MCF 10A (cell line): ENCODE data around the gene LTBP2. TPM values are rescaled to one million over a fixed set of nuclear protein-coding genes. Genes with fewer than 3 reads are reported as not detected.
A peak's percentile ranks its signal among the peaks of the same experiment; 100 is the strongest.

ENCODE experiments used
- BruUV-seq: library from RNA; stranded (reverse); fragments of 400-500 nt; replicated peaks from 2 replicates; lab custom pipeline; 2021; lab: Mats Ljungman, UMichigan
- CTCF ChIA-PET: fragments of 300-600 bp; sonication (Branson Sonifier 250); formaldehyde crosslinking; extraction: SDS; loops from one replicate; lab custom pipeline; 2021; ENCODE audit warnings: antibody characterized with exemption, inconsistent platforms; lab: Yijun Ruan, JAX
- POLR2A ChIA-PET: fragments of 300-600, 350-650 bp; sonication (Branson Sonifier 250); formaldehyde crosslinking; extraction: SDS; loops from one replicate; lab custom pipeline; 2020; ENCODE audit warnings: antibody characterized with exemption, inconsistent platforms; lab: Yijun Ruan, JAX
- DNase-seq: peaks from one replicate; pipeline ENCODE4 v3.0.0-alpha.2; 2018; ENCODE audit not compliant: unreplicated experiment
- H3K27ac Mint-ChIP-seq: one replicate; pipeline ENCODE4 v1.8.0; 2022; ENCODE audit warnings: mild to moderate bottlenecking, low read depth, mixed read lengths; ENCODE audit not compliant: unreplicated experiment
- H3K27me3 Mint-ChIP-seq: one replicate; pipeline ENCODE4 v1.8.0; 2022; ENCODE audit warnings: mixed read lengths; ENCODE audit not compliant: insufficient read depth, unreplicated experiment
- H3K36me3 Mint-ChIP-seq: one replicate; pipeline ENCODE4 v1.8.0; 2022; ENCODE audit warnings: mild to moderate bottlenecking, moderate library complexity, mixed read lengths; ENCODE audit not compliant: insufficient read depth, unreplicated experiment
- H3K4me1 Mint-ChIP-seq: one replicate; pipeline ENCODE4 v1.8.0; 2022; ENCODE audit warnings: mixed read lengths; ENCODE audit not compliant: insufficient read depth, unreplicated experiment
- H3K4me3 Mint-ChIP-seq: one replicate; pipeline ENCODE4 v1.8.0; 2022; ENCODE audit warnings: mild to moderate bottlenecking, moderate library complexity, mixed read lengths; ENCODE audit not compliant: unreplicated experiment
- H3K9me3 Mint-ChIP-seq: one replicate; pipeline ENCODE4 v1.8.0; 2022; ENCODE audit warnings: mixed read lengths; ENCODE audit not compliant: unreplicated experiment
- intact Hi-C: fragments of 100-400 bp; cut with micrococcal nuclease; formaldehyde crosslinking; loops from 2 replicates; pipeline ENCODE4 v1.14.1; 2022
- total RNA-seq: library from RNA; stranded (reverse); gene quantifications from 2 replicates; pipeline ENCODE4 v1.2.3, GENCODE V29; 2022
- TF ChIP-seq, protein P1 (sequence below): fragments of 200-600 bp; IDR thresholded peaks from one replicate; pipeline ENCODE4 v1.8.0; 2022; ENCODE audit warnings: antibody characterized with exemption, mild to moderate bottlenecking; ENCODE audit not compliant: unreplicated experiment

Gene LTBP2
- total RNA-seq, 1 experiment from 2014 or later: 16.8 TPM

DNA sequence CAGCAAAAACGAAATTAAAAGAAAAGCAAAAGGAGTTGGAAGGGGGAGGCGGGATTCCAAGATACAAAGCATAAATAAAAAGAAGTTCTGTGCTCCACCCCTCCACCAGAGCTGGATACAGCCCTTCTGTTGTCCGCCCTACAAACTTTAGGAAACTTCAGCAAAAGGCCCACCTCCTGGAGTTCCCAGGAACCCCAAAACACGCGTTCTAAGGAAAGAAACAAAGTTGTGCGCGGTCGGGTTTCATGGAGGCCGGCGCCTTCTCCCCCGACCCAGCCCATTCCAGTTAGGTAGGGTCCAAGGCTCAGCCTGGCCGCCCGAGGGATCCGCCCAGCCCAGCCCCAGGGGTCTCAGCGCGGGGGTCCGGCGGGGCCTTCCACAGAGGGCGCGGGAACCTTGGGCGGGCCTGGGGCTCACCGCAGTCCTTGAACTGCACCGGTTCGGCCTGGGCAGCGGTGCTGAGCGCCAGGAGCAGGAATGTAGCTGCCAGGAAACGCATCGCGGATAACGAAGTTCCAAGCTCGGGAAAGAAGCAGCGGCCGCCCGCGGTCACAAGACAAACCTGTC, 119.2 kb downstream of the LTBP2 start, which contains the start of gene NPC2:
NPC2 (minus strand) TSS at position 530 of the 567 bp plus-strand sequence; CDS start at position 499, 31 bp downstream.
- no peak within 1 kb of the TSS for H3K4me3 Mint-ChIP-seq
- H3K9me3 Mint-ChIP-seq: no peaks in the 10 kb centered on the region
- ChIA-PET CTCF (interaction anchor here (0.7 to 2.0 kb wide), 6 partner anchors 8 to 1417 kb away, joined by 3 to 4 read pairs (median 3); no protein-coding TSS in a partner anchor), POLR2A (interaction anchor here (0.6 to 9.7 kb wide), 20 partner anchors 8 to 576 kb away, joined by 3 to 162 read pairs (median 4); partner anchors contain the start of genes ABCD4 and YLPM1)
- no TSS peak for BruUV-seq
- DNase-seq: no peak
- H3K27ac Mint-ChIP-seq: no peak within 1 kb of the TSS
- TF ChIP-seq, protein P1, sequence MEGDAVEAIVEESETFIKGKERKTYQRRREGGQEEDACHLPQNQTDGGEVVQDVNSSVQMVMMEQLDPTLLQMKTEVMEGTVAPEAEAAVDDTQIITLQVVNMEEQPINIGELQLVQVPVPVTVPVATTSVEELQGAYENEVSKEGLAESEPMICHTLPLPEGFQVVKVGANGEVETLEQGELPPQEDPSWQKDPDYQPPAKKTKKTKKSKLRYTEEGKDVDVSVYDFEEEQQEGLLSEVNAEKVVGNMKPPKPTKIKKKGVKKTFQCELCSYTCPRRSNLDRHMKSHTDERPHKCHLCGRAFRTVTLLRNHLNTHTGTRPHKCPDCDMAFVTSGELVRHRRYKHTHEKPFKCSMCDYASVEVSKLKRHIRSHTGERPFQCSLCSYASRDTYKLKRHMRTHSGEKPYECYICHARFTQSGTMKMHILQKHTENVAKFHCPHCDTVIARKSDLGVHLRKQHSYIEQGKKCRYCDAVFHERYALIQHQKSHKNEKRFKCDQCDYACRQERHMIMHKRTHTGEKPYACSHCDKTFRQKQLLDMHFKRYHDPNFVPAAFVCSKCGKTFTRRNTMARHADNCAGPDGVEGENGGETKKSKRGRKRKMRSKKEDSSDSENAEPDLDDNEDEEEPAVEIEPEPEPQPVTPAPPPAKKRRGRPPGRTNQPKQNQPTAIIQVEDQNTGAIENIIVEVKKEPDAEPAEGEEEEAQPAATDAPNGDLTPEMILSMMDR: no peak
- intact Hi-C loops: loop anchor here (1.0 to 5.0 kb wide), 2 partner anchors 79 to 131 kb away; no protein-coding TSS in a partner anchor
- peaks cover 34% of the 10 kb centered on the region for H3K4me1 Mint-ChIP-seq
- peaks cover 18% of the 10 kb centered on the region for H3K36me3 Mint-ChIP-seq
- no peaks in the 10 kb centered on the region for H3K27me3 Mint-ChIP-seq

- POLR2A ChIA-PET: interaction anchor here (0.7 to 9.7 kb wide), 13 partner anchors 11 to 389 kb away, joined by 3 to 162 read pairs (median 4); partner anchors contain the start of gene ABCD4
- TF ChIP-seq, protein P1: peak; percentile 34
- CTCF ChIA-PET: interaction anchor here (0.6 to 2.3 kb wide), 10 partner anchors 9 to 1417 kb away, joined by 3 to 9 read pairs (median 3); no protein-coding TSS in a partner anchor
- Mint-ChIP-seq H3K27me3 (no peaks in the 10 kb centered on the region), H3K27ac (no peak overlapping the region), H3K9me3 (no peaks in the 10 kb centered on the region), H3K36me3 (peaks cover 18% of the 10 kb centered on the region), H3K4me3 (no peak overlapping the region), H3K4me1 (peaks cover 34% of the 10 kb centered on the region)
- DNase-seq: peak; percentile 64
- TSS peak; percentile 59 for BruUV-seq
- intact Hi-C loops: loop anchor here (1.0 to 5.0 kb wide), 2 partner anchors 80 to 130 kb away; no protein-coding TSS in a partner anchor
Measured at GRCh38 chr14:74491956-74492775, 119.9 kb downstream of the LTBP2 start.

- BruUV-seq: no TSS peak
- H3K27ac Mint-ChIP-seq: no peak overlapping the region
- H3K9me3 Mint-ChIP-seq: no peaks in the 10 kb centered on the region
- H3K36me3 Mint-ChIP-seq: peaks cover 17% of the 10 kb centered on the region
- H3K4me3 Mint-ChIP-seq: no peak overlapping the region
- peaks cover 28% of the 10 kb centered on the region for H3K4me1 Mint-ChIP-seq
- TF ChIP-seq, protein P1: no peak
- POLR2A ChIA-PET: interaction anchor here (0.7 to 9.7 kb wide), 2 partner anchors 72 to 79 kb away, joined by 3 to 162 read pairs; no protein-coding TSS in a partner anchor
- CTCF ChIA-PET: interaction anchor here (0.5 to 2.3 kb wide), 10 partner anchors 11 to 1973 kb away, joined by 3 to 13 read pairs (median 4); no protein-coding TSS in a partner anchor
- no peaks in the 10 kb centered on the region for H3K27me3 Mint-ChIP-seq
- intact Hi-C loops: loop anchor here (5.0 kb wide), 1 partner anchor 82 kb away; no protein-coding TSS in a partner anchor
- no peak for DNase-seq
Measured at GRCh38 chr14:74490486-74490885, 121.6 kb downstream of the LTBP2 start.
